ENCODE measurements around the gene NRG4.
"Not testable (repeated sequence)": the region's sequence is repeated elsewhere in the genome, so short reads cannot be mapped to it uniquely, and the experiment has no call there.

The NRG4 gene

DNA sequence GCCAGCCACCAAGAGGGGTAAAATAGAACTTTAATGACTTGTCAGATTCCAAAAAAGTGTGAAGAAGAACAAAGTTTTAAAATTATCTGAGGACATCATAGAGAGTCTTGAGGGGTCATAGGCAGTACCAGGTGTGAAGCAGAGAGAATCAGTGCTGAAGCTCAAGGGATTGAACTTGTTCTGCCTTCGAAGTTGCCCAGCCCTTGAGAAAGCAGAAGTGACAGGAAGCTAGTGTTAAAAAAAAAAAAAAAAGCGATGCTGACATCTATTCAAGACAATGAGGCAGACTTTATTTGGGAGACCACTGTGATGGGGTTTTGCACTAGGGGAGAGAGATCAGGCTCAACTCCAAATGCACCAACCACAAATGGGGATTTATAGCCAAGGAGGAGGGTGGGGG is 86.8 kb downstream of the NRG4 start:
- DNase-seq: no peak

GRCh38 chr15:75924576-75924975 is 87.6 kb downstream of the NRG4 start:
- DNase-seq: no peak

GRCh38 chr15:75923756-75924155 is 88.5 kb downstream of the NRG4 start:
- DNase-seq: no peak

DNA sequence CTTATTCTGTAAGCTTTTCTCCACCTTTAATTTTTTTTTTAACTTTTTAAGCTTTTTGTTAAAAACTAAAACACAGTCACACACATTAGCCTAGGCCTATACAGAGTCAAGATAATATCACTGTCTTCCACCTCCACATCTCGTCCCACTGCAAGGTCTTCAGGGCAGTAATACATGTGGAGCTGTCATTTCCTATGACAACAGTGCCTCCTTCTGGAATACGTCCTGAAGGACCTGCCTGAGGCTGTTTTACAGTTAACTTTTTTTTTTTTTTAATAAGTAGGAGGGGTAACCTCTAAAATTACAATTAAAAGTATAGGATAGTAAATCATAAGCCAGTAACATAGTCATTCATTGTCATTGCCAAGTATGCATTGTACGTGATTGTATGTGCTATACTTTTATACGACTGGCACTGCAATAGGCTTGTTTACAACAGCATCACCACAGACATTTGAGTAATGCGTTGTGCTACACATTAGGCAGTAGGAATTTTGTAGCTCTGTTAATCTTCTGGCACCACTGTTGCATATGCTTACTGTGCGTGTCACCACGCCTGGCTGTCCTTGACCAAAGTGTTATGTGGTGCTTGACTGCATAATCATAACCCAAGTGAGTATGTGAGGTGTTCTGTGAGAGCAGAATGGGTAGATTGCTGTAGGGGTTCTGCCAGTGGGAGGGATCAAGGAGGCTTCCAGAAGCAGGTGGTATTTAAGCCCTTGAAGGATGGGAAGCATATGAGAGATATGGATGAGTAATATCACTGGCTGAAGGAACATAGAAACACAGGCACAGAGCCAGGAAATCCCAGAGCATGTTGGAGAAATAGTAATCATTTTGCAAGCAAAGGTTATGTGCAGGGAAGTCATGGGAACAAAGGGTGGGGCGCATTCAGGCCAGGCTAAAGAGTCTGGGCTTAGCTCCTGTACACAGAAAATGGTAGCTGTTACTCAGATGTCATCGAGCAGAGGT is 90.2 kb downstream of the NRG4 start:
- DNase-seq: no peak

- DNase-seq: no peak
These were observed 92.1 kb downstream of the NRG4 start for GRCh38 chr15:75920079-75920478.

DNA sequence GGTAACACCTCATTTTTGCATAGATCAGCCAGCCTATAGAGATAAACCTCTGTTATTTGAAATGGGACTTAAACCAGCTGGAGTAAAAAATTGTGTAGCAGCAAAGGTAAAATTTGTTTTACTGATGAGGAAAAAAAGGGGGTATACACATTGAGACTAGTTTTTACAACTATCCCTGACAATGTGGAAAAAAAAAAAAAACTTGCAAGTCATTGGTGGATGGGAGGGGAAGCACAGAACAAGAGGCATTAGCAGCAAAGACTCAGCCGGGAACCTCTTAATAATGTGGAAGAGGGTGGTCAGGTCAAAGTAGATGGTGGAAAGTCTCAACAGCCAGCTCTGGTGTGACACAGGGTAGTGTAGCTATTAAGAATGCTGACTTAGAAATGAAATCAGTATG is 94.1 kb downstream of the NRG4 start:
- no peak for DNase-seq

DNA sequence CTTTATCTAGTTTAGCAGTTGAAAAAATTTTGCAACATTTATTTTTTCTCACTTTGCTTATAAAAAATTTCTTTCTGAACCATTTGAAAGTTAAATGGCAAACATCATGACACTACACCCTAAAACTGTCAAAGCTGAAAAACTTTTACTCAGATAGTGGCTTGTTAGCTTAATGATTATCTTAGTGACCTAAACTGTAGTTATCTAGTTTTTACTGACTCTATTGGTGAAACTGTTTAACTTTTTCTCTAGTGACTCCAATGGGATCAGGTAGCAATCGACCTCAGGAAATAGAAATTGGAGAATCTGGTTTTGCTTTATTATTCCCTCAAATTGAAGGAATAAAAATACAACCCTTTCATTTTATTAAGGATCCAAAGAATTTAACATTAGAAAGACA is 95.2 kb downstream of the NRG4 start:
- DNase-seq: no peak

- DNase-seq: not testable (repeated sequence)
These were observed 101.9 kb downstream of the NRG4 start for GRCh38 chr15:75910355-75910754.

GRCh38 chr15:75905231-75905630 is 107.0 kb downstream of the NRG4 start:
- DNase-seq: no peak

- DNase-seq: no peak
These were observed 108.6 kb downstream of the NRG4 start, which contains the start of gene FBXO22 for GRCh38 chr15:75903331-75904239. Gene FBXO22 (plus strand): TSS chr15:75903878. CDS start chr15:75903964, 86 bp downstream.

- no peak for DNase-seq
These were observed 110.1 kb downstream of the NRG4 start for GRCh38 chr15:75902129-75902557.

- no peak for DNase-seq
These were observed 111.6 kb downstream of the NRG4 start for GRCh38 chr15:75900577-75900976.

DNA sequence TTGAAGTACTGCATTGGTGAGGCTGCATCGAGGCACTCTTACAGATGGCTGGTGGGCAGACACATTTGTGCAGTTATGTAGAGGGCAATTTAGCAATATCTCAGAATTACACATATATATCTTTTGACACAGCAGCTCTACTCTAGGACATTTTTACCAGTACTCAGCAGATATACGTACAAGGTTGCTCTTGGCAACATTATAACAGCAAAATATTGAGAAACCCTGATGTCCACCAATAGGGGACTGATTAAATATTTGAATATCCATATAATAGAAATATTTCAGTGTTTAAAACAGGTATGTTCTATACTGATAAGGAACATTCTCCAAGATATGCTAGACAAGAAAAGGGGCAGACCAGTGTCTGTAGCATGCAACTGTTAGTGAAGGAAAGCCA is 116.5 kb downstream of the NRG4 start:
- DNase-seq: no peak

DNA sequence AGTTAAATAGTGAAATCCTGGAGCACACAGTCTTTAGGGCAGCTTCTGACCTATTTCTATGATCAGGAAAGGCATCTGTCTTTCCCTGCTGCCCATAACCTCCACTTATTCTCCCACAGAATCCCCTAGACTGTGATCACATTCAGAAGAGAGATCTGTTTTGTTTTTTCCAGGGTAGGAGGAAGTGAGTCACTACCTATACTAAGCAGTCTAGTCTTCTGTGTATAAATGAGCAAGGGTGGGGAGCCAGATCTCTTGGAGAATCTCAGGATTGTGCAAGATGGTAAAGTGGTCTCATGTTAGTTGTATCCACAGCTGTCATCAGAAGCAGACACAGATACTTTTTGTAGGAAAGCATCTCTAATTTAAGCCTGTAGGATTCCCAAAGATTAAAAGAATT is 120.3 kb downstream of the NRG4 start:
- DNase-seq: peak; percentile 8

All from SIG-M5 (cell line).